Peyer's patch (tissue), 4 donors: ENCODE results near the gene AKT3.

ENCODE experiments used
- POLR2A ChIP-seq, 2 donors: fragments of 450-650 bp; IDR thresholded peaks; one replicate each; pipeline ENCODE4 v1.5.1; 2017; ENCODE audit warnings: antibody characterized with exemption in 2 of 2, mild to moderate bottlenecking in 2 of 2, moderate library complexity in 2 of 2
- TF ChIP-seq, protein P1 (sequence below), 6 experiments: fragments of 450-650 bp in 4 of 6; fragments of 200-600 bp in 2 of 6; sonication (generic) in 1 of 6; IDR thresholded peaks; one replicate each; pipeline ENCODE4 v1.5.1; 2017 to 2019; ENCODE audit warnings: antibody characterized with exemption in 6 of 6, mild to moderate bottlenecking in 3 of 6, moderate library complexity in 1 of 6

- TF ChIP-seq, protein P1, sequence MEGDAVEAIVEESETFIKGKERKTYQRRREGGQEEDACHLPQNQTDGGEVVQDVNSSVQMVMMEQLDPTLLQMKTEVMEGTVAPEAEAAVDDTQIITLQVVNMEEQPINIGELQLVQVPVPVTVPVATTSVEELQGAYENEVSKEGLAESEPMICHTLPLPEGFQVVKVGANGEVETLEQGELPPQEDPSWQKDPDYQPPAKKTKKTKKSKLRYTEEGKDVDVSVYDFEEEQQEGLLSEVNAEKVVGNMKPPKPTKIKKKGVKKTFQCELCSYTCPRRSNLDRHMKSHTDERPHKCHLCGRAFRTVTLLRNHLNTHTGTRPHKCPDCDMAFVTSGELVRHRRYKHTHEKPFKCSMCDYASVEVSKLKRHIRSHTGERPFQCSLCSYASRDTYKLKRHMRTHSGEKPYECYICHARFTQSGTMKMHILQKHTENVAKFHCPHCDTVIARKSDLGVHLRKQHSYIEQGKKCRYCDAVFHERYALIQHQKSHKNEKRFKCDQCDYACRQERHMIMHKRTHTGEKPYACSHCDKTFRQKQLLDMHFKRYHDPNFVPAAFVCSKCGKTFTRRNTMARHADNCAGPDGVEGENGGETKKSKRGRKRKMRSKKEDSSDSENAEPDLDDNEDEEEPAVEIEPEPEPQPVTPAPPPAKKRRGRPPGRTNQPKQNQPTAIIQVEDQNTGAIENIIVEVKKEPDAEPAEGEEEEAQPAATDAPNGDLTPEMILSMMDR (IDR thresholded peaks at IDR 0.05): no peak
- TF ChIP-seq POLR2A (IDR thresholded peaks at IDR 0.05): no peak
These were observed 367.7 kb downstream of the AKT3 start for GRCh38 chr1:243482141-243483022.
